Gastrocnemius medialis (tissue), 4 donors: ENCODE data around the gene SLC26A4.

Experiments used
- CTCF ChIP-seq, 5 experiments: fragments of 450-650 bp in 3 of 5; fragments of 200-600 bp in 2 of 5; sonication (generic) in 2 of 5; IDR thresholded peaks in 4 of 5; conservative IDR thresholded peaks in 1 of 5; 1 replicate in 4 of 5; 2 replicates in 1 of 5; pipeline ENCODE4 v1.5.1; 2016 to 2019; ENCODE audit warnings: antibody characterized with exemption in 5 of 5, mild to moderate bottlenecking in 3 of 5, moderate library complexity in 3 of 5
- POLR2A ChIP-seq, 2 donors: fragments of 450-650 bp; IDR thresholded peaks; one replicate each; pipeline ENCODE4 v1.6.1; 2017; ENCODE audit warnings: antibody characterized with exemption in 2 of 2, mild to moderate bottlenecking in 2 of 2, moderate library complexity in 2 of 2

- no peak for TF ChIP-seq CTCF (IDR thresholded peaks at IDR 0.05 in 4 of 5, conservative IDR thresholded peaks at IDR 0.05 in 1 of 5)
- TF ChIP-seq POLR2A (IDR thresholded peaks at IDR 0.05): no peak
Measured at GRCh38 chr7:107746006-107746405, 85.4 kb downstream of the SLC26A4 start.
